SK-N-MC (cell line): Measurements from ENCODE around the gene SPIRE1.

Source experiments
- EZH2 ChIP-seq: fragments of 200-600 bp; sonication (generic); IDR thresholded peaks from one replicate; pipeline ENCODE4 v1.6.1; 2017; ENCODE audit warnings: antibody characterized with exemption
- POLR2AphosphoS5 ChIP-seq: IDR thresholded peaks from 2 replicates; pipeline ENCODE4 v1.6.1; 2012; ENCODE audit warnings: mild to moderate bottlenecking, low read depth, low read length, borderline replicate concordance

DNA sequence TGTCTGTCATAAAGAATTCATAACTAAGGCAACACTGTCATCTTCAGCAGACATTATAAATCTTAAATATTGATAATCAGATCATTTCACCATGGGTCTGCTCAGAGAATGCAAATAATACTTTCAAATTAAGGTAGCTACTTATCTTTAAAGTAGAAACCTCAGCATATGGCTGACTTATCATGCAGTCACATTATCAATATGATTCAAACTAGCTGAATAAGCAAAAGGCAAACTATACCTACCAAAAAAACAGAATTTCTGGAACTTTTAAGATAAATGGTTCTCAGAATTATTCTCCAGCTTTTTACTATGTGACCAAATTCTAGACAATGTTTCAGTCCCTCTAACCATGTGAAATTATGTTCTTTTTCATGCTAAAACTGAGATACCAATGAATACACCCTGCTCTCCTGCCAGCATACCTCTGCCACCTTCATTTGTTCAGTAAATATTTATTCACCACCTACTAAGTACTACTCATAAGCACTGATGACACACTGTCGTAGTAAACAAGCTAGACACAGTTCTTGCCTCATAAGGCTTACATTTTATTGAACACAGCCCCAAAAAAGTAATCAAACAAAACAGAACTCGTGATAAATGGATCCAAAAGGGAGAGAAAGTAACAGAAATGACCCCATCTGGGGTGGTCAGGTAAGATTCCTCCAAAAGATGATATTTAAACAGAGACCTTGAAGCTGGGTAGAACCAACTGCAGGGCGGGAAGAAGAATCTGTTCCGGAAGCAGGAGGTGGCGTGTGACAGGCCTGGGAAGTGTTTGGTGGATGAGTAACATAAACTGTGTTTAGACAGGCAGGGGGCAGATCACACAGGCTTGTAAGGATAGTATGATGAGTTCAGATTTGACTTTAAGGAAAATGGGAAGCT is 17.7 kb downstream of the SPIRE1 start:
- TF ChIP-seq POLR2AphosphoS5 (no peak), EZH2 (no peak)
